Breast epithelium (tissue), 3 donors: Measurements from ENCODE around the gene BTBD1.

ENCODE experiments used
- POLR2A ChIP-seq: fragments of 450-650 bp; IDR thresholded peaks from one replicate; pipeline ENCODE4 v1.6.1; 2016; ENCODE audit warnings: antibody characterized with exemption, mild to moderate bottlenecking, moderate library complexity
- POLR2AphosphoS5 ChIP-seq, 3 donors: sonication (generic); formaldehyde crosslinking; IDR thresholded peaks; one replicate each; pipeline ENCODE4 v1.6.1; 2017; ENCODE audit warnings: antibody characterized with exemption in 3 of 3
- TF ChIP-seq, protein P1 (sequence below), 3 donors: fragments of 450-650 bp; IDR thresholded peaks; one replicate each; pipeline ENCODE4 v1.5.1; 2016 to 2017; ENCODE audit warnings: antibody characterized with exemption in 3 of 3, mild to moderate bottlenecking in 3 of 3, moderate library complexity in 3 of 3

DNA sequence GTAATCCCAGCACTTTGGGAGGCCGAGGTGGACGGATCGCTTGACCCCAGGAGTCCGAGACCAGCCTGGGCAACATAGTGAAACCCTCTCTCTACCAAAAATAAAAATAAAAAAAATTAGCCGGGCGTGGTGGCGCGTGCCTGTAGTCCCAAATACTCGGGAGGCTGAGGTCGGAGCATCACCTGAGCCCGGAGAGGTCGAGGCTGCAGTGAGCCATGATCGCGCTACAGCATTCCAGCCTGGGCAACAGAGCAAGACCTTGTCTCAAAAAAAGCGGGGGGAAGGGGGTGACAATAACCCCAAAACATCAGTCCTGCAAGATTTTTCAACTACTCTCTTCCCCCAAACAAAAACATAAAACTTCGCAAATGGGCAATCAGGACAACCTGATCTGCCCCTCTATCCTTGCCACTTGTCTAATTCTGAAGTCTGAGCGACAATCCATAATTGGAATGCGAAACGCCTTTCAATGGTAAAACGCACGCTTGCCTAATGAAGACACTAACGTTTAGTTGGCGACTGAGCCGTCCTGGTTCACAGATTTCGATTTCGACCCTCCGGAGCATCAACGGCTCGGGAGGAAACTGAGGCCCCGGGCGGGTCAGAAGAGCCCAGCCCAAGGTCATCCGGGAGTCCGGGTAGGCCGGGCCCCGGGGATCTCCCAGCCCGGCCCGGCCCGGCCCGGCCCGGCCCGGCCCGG is 868 bp downstream of the BTBD1 start:
- TF ChIP-seq, protein P1, sequence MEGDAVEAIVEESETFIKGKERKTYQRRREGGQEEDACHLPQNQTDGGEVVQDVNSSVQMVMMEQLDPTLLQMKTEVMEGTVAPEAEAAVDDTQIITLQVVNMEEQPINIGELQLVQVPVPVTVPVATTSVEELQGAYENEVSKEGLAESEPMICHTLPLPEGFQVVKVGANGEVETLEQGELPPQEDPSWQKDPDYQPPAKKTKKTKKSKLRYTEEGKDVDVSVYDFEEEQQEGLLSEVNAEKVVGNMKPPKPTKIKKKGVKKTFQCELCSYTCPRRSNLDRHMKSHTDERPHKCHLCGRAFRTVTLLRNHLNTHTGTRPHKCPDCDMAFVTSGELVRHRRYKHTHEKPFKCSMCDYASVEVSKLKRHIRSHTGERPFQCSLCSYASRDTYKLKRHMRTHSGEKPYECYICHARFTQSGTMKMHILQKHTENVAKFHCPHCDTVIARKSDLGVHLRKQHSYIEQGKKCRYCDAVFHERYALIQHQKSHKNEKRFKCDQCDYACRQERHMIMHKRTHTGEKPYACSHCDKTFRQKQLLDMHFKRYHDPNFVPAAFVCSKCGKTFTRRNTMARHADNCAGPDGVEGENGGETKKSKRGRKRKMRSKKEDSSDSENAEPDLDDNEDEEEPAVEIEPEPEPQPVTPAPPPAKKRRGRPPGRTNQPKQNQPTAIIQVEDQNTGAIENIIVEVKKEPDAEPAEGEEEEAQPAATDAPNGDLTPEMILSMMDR (IDR thresholded peaks at IDR 0.05), result no peak
- no peak for TF ChIP-seq POLR2A
- TF ChIP-seq POLR2AphosphoS5 (IDR thresholded peaks at IDR 0.05), result no peak
